GM12878 (cell line): ENCODE results near the gene PHEX. TPM values are rescaled to one million over a fixed set of nuclear protein-coding genes. Genes with fewer than 3 reads are reported as not detected.

Experiments used
- ATAC-seq: fragments of 200-7000 bp; cut with Tn5 transposase; 3 replicates; pipeline ENCODE4 v1.9.1; 2020; ENCODE audit warnings: mild to moderate bottlenecking, moderate library complexity
- BruUV-seq: library from RNA; stranded (reverse); fragments of 400-500 nt; replicated peaks from 2 replicates; lab custom pipeline; 2021; lab: Mats Ljungman, UMichigan
- CTCF ChIA-PET: fragments of 300-600 bp; sonication (Branson Sonifier 250); formaldehyde crosslinking; extraction: SDS; loops from one replicate; lab custom pipeline; 2021; ENCODE audit warnings: inconsistent platforms; lab: Yijun Ruan, JAX
- POLR2A ChIA-PET: fragments of 350-600 bp; formaldehyde crosslinking; extraction: SDS; loops from one replicate; lab custom pipeline; 2021; ENCODE audit warnings: inconsistent platforms; lab: Charles Lee
- RAD21 ChIA-PET: fragments of 300-600 bp; sonication (Branson Sonifier 250); formaldehyde crosslinking; loops from one replicate; lab custom pipeline; 2023; ENCODE audit warnings: antibody characterized with exemption; ENCODE audit not compliant: unreplicated experiment; lab: Charles Lee
- SMC1A ChIA-PET: fragments of 300-600 bp; sonication (Branson Sonifier 250); formaldehyde crosslinking; loops from one replicate; lab custom pipeline; 2023; ENCODE audit not compliant: unreplicated experiment, uncharacterized antibody; lab: Charles Lee
- DNase-seq: peaks from one replicate; pipeline ENCODE4 v3.0.0-alpha.2; 2011; ENCODE audit warnings: low read depth, low spot score
- FAIRE-seq: peaks from 3 replicates; lab custom pipeline; 2011; peaks lifted over from hg19 to GRCh38; lab: Jason Lieb, UNC
- H2AFZ ChIP-seq: 2 replicates; pipeline ENCODE4 v1.6.0; 2011; ENCODE audit warnings: low read depth, low read length, control low read depth; ENCODE audit not compliant: control insufficient read depth
- H3K27ac ChIP-seq: 2 replicates; pipeline ENCODE4 v1.5.1; 2011; ENCODE audit warnings: control low read depth; ENCODE audit not compliant: control insufficient read depth, insufficient read depth
- H3K27me3 ChIP-seq, 2 experiments: replicated peaks in 1 of 2; 2 replicates each; pipeline versions ENCODE4 v1.6.0 to v1.6.1; 2011; ENCODE audit warnings: low read length in 1 of 2; ENCODE audit not compliant: control insufficient read depth in 2 of 2, insufficient read depth in 2 of 2
- H3K36me3 ChIP-seq, 2 experiments: 2 replicates each; pipeline ENCODE4 v1.5.1; 2011; ENCODE audit warnings: low read length in 1 of 2; ENCODE audit not compliant: control insufficient read depth in 2 of 2, insufficient read depth in 2 of 2
- H3K4me1 ChIP-seq: 2 replicates; pipeline ENCODE4 v1.6.1; 2011; ENCODE audit warnings: mild to moderate bottlenecking, low read length, moderate library complexity, mixed read lengths; ENCODE audit not compliant: control insufficient read depth, insufficient read depth
- H3K4me2 ChIP-seq: 2 replicates; pipeline ENCODE4 v1.6.0; 2011; ENCODE audit warnings: control low read depth; ENCODE audit not compliant: control insufficient read depth, insufficient read depth
- H3K4me3 ChIP-seq: fragments of 200-600 bp; sonication (generic); 2 replicates; pipeline ENCODE4 v1.5.1; 2016
- H3K79me2 ChIP-seq: 2 replicates; pipeline ENCODE4 v1.6.0; 2011; ENCODE audit warnings: low read length; ENCODE audit not compliant: control insufficient read depth, insufficient read depth
- H3K9ac ChIP-seq: 2 replicates; pipeline ENCODE4 v1.8.0; 2011; ENCODE audit warnings: low read length, control low read depth, mixed read lengths; ENCODE audit not compliant: control insufficient read depth, insufficient read depth
- H3K9me3 ChIP-seq: replicated peaks from 3 replicates; pipeline ENCODE4 v1.5.1; 2011; ENCODE audit warnings: mild to moderate bottlenecking, low read length; ENCODE audit not compliant: control insufficient read depth, insufficient read depth
- H4K20me1 ChIP-seq: 2 replicates; pipeline ENCODE4 v1.6.0; 2011; ENCODE audit not compliant: control insufficient read depth, insufficient read depth
- SREBF2 ChIP-seq: IDR thresholded peaks from 2 replicates; pipeline ENCODE4 v1.6.1; 2012; ENCODE audit warnings: mild to moderate bottlenecking, low read length
- WGBS: methylation state at CpG from one replicate; pipeline ENCODE4 v1.1.6; 2016; ENCODE audit warnings: low lambda C conversion rate; ENCODE audit not compliant: insufficient replicate concordance, insufficient coverage; ENCODE audit errors: missing lambda C conversion rate; 5-methylcytosine and 5-hydroxymethylcytosine counted together
- in situ Hi-C: fragments of 300-500 bp; cut with MboI; formaldehyde crosslinking; loops from 9 replicates; pipeline ENCODE4 v1.14.3; 2018; ENCODE audit warnings: mixed read lengths
- intact Hi-C: fragments of 100-400 bp; cut with micrococcal nuclease; formaldehyde crosslinking; loops from one replicate; pipeline ENCODE4 v1.14.2; 2022; ENCODE audit not compliant: unreplicated experiment
- polyA plus RNA-seq, 11 experiments: library from polyadenylated mRNA; depleted of rRNA in 4 of 11; unstranded in 6 of 11; stranded (reverse) in 5 of 11; fragments of >200 nt; fragmentation: Nextera tagmentation in 4 of 11; fragmentation: Illumina TruSeq in 1 of 11; extraction: Ambion mirVana in 4 of 11; extraction: Trizol in 1 of 11; gene quantifications; 1 replicate in 1 of 11; 2 replicates in 10 of 11; pipeline versions ENCODE4 v1.2.1 to v1.2.3, GENCODE V29; 2011 to 2016; ENCODE audit warnings: inconsistent platforms in 2 of 11, missing spikeins in 2 of 11, low read depth in 1 of 11
- total RNA-seq, 4 experiments: library from RNA; depleted of rRNA in 3 of 4; stranded (reverse); fragments of >200 nt in 3 of 4; fragmentation: Illumina TruSeq in 1 of 4; extraction: Trizol in 1 of 4; gene quantifications; 2 replicates each; pipeline versions ENCODE4 v1.2.1 to v1.2.3, GENCODE V29; 2013 to 2021
- TF ChIP-seq, protein P1 (sequence below): fragments of 450-650 bp; IDR thresholded peaks from 2 replicates; pipeline ENCODE4 v1.6.1; 2017; ENCODE audit warnings: antibody characterized with exemption, mild to moderate bottlenecking, moderate library complexity
- TF ChIP-seq, protein P2 (sequence below): fragments of 450-650 bp; IDR thresholded peaks from 2 replicates; pipeline ENCODE4 v1.6.1; 2016; ENCODE audit warnings: mild to moderate bottlenecking

The PHEX gene
- total and polyA plus RNA-seq, 10 of the 15 experiments (the other 5 are each of a cell fraction or from before 2014, with no cell fraction given) = 0.12 to 97.2 (median 0.55) TPM

DNA sequence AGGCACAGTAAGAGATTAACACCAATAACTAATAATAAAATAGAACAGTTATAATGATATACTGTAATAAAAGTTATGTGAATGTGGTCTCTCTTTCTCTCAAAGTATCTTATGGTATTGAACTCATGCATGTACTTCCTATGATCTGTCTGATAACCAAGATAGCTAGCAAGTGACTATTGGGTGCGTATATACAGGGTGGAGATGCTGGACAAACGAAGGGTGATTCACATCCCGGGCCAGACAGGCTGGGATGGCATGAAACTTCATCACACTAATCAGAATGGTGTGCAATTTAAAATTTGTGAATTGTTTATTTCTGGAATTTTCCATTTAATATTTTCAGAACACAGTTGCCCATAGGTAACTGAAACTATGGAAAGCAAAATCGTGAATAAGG, 96.8 kb downstream of the PHEX start:
- FAIRE-seq (no peak), ATAC-seq (no peak), DNase-seq (no peak)
- no peaks in the 10 kb centered on the region for H4K20me1 ChIP-seq
- no peaks in the 10 kb centered on the region for H3K36me3 ChIP-seq
- POLR2A ChIA-PET = no interaction called here
- CTCF ChIA-PET = interaction anchor here (0.6 to 3.3 kb wide), 2 partner anchors 11 to 143 kb away, joined by 3 to 27 read pairs; no protein-coding TSS in a partner anchor
- H2AFZ ChIP-seq = no peak overlapping the region
- RAD21 ChIA-PET = no interaction called here
- no peak overlapping the region for H3K4me2 ChIP-seq
- TF ChIP-seq, protein P1, sequence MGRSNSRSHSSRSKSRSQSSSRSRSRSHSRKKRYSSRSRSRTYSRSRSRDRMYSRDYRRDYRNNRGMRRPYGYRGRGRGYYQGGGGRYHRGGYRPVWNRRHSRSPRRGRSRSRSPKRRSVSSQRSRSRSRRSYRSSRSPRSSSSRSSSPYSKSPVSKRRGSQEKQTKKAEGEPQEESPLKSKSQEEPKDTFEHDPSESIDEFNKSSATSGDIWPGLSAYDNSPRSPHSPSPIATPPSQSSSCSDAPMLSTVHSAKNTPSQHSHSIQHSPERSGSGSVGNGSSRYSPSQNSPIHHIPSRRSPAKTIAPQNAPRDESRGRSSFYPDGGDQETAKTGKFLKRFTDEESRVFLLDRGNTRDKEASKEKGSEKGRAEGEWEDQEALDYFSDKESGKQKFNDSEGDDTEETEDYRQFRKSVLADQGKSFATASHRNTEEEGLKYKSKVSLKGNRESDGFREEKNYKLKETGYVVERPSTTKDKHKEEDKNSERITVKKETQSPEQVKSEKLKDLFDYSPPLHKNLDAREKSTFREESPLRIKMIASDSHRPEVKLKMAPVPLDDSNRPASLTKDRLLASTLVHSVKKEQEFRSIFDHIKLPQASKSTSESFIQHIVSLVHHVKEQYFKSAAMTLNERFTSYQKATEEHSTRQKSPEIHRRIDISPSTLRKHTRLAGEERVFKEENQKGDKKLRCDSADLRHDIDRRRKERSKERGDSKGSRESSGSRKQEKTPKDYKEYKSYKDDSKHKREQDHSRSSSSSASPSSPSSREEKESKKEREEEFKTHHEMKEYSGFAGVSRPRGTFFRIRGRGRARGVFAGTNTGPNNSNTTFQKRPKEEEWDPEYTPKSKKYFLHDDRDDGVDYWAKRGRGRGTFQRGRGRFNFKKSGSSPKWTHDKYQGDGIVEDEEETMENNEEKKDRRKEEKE = no peak
- no peak for TF ChIP-seq SREBF2
- TF ChIP-seq, protein P2, sequence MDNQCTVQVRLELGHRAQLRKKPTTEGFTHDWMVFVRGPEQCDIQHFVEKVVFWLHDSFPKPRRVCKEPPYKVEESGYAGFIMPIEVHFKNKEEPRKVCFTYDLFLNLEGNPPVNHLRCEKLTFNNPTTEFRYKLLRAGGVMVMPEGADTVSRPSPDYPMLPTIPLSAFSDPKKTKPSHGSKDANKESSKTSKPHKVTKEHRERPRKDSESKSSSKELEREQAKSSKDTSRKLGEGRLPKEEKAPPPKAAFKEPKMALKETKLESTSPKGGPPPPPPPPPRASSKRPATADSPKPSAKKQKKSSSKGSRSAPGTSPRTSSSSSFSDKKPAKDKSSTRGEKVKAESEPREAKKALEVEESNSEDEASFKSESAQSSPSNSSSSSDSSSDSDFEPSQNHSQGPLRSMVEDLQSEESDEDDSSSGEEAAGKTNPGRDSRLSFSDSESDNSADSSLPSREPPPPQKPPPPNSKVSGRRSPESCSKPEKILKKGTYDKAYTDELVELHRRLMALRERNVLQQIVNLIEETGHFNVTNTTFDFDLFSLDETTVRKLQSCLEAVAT = no peak
- H3K27me3 ChIP-seq = no peaks in the 10 kb centered on the region
- no TSS peak for BruUV-seq
- WGBS = 19% methylated on average over 4 of the region's 4 CpGs
- no peaks in the 10 kb centered on the region for H3K9me3 ChIP-seq
- H3K9ac ChIP-seq = no peak overlapping the region
- no peaks in the 10 kb centered on the region for H3K4me1 ChIP-seq
- H3K4me3 ChIP-seq = no peak overlapping the region
- H3K27ac ChIP-seq = no peak overlapping the region
- H3K79me2 ChIP-seq = no peaks in the 10 kb centered on the region
- intact Hi-C loops (no loop called here), in situ Hi-C loops (no loop called here)
- SMC1A ChIA-PET = no interaction called here
